Measurements from ENCODE around the gene RAB11FIP5. TPM values are rescaled to one million over a fixed set of nuclear protein-coding genes. Genes with fewer than 3 reads are reported as not detected.
"Not testable (repeated sequence)": the region's sequence is repeated elsewhere in the genome, so short reads cannot be mapped to it uniquely, and the experiment has no call there.

RAB11FIP5 gene
- total RNA-seq, 1 donor from 2014 or later, result 12.0 TPM

DNA sequence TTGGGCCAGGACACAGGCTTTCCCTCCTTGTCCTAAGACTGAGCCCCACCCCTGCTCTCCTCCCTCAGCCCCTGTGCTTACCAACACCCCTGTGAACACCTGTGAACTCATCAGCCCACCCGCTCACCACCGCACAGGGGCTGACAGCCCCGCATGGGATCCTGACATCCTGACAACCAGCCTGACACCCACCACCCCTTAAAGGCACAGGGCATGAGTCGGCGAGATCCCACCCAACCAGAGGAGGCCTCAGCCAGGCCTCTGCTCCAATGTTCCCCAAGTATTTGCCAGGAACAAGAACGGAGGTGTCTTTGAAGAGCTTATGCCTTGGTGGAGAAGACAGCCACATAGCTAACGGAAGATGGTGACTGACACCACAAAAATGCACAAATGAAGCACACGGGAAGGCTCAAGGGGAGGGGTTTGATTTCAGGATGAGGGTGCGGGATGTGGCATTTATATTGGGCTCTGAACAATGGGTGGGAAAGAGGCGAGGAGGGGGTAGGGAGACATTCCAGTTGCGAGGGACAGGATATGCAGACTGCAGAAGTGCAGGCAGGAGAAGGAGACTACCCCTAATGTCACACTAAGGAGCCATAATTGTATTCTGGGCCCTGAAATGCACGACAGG lies 11.0 kb downstream of the RAB11FIP5 start:
- Histone ChIP-seq H3K27ac (ENCODE audit: low read depth, low read length) (no peak overlapping the region), H3K36me3 (ENCODE audit: control insufficient read depth in 3 of 3, insufficient read depth in 3 of 3, low read length in 3 of 3) (peaks cover 0 to 3% (median 0%) of the 10 kb centered on the region in 3 donors), H3K9me3 (ENCODE audit: control insufficient read depth in 3 of 3, low read length in 3 of 3) (no peaks in the 10 kb centered on the region), H3K4me3 (ENCODE audit: low read length in 3 of 3) (no peak overlapping the region), H3K9ac (ENCODE audit: low read depth in 1 of 3, low read length in 3 of 3) (no peak overlapping the region), H3K4me1 (ENCODE audit: control insufficient read depth in 3 of 3, insufficient read depth in 3 of 3, low read length in 3 of 3) (peaks cover 14 to 24% (median 15%) of the 10 kb centered on the region in 3 donors), H3K27me3 (ENCODE audit: control insufficient read depth in 3 of 3, insufficient read depth in 3 of 3, low read length in 3 of 3) (no peaks in the 10 kb centered on the region)

- H3K9me3 ChIP-seq (ENCODE audit: control insufficient read depth in 3 of 3, low read length in 3 of 3), result no peaks in the 10 kb centered on the region
- no peak overlapping the region for H3K9ac ChIP-seq (ENCODE audit: low read depth in 1 of 3, low read length in 3 of 3)
Measured at GRCh38 chr2:73100956-73101355, 11.8 kb downstream of the RAB11FIP5 start.

GRCh38 chr2:73099486-73099885 lies 13.3 kb downstream of the RAB11FIP5 start:
- Histone ChIP-seq H3K36me3 (ENCODE audit: control insufficient read depth in 3 of 3, insufficient read depth in 3 of 3, low read length in 3 of 3) (no peaks in the 10 kb centered on the region), H3K27ac (ENCODE audit: low read depth, low read length) (no peak overlapping the region), H3K27me3 (ENCODE audit: control insufficient read depth in 3 of 3, insufficient read depth in 3 of 3, low read length in 3 of 3) (no peaks in the 10 kb centered on the region), H3K9me3 (ENCODE audit: control insufficient read depth in 3 of 3, low read length in 3 of 3) (no peaks in the 10 kb centered on the region), H3K9ac (ENCODE audit: low read depth in 1 of 3, low read length in 3 of 3) (peak overlapping the region in 1 of 3 donors; percentile 33), H3K4me3 (ENCODE audit: low read length in 3 of 3) (no peak overlapping the region), H3K4me1 (ENCODE audit: control insufficient read depth in 3 of 3, insufficient read depth in 3 of 3, low read length in 3 of 3) (peaks cover 7 to 18% (median 16%) of the 10 kb centered on the region in 3 donors)

More at GRCh38 chr2:73100956-73101355, 11.8 kb downstream of the RAB11FIP5 start:
- Histone ChIP-seq H3K4me3 (ENCODE audit: low read length in 3 of 3) (no peak overlapping the region), H3K27me3 (ENCODE audit: control insufficient read depth in 3 of 3, insufficient read depth in 3 of 3, low read length in 3 of 3) (no peaks in the 10 kb centered on the region), H3K27ac (ENCODE audit: low read depth, low read length) (no peak overlapping the region), H3K36me3 (ENCODE audit: control insufficient read depth in 3 of 3, insufficient read depth in 3 of 3, low read length in 3 of 3) (peaks cover 0 to 3% (median 0%) of the 10 kb centered on the region in 3 donors), H3K4me1 (ENCODE audit: control insufficient read depth in 3 of 3, insufficient read depth in 3 of 3, low read length in 3 of 3) (peaks cover 10 to 22% (median 12%) of the 10 kb centered on the region in 3 donors)

DNA sequence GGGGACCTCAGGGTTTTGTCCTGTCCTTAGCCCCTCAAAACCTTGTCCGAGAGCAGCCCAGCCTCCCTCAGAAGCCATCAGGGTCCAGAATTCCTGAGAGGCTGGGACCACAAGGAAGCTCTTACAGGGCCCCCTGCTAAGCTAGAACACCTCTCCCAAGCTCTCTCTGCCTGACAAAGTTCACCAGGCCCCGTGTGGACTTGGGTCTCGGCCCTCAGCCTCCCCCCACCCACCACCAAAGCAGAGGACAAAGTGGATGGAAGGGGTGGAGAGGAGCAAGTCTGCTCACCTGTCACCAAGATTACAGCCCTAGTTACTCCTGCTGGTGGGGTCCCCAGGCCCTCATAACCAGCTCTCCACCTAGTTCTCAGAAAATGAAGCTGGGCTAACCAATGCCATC lies 16.8 kb downstream of the RAB11FIP5 start:
- H3K4me1 ChIP-seq (ENCODE audit: control insufficient read depth in 3 of 3, insufficient read depth in 3 of 3, low read length in 3 of 3), result peaks cover 17 to 38% (median 27%) of the 10 kb centered on the region in 3 donors
- no peak overlapping the region for H3K4me3 ChIP-seq (ENCODE audit: low read length in 3 of 3)
- H3K27me3 ChIP-seq (ENCODE audit: control insufficient read depth in 3 of 3, insufficient read depth in 3 of 3, low read length in 3 of 3), result no peaks in the 10 kb centered on the region
- no peaks in the 10 kb centered on the region for H3K9me3 ChIP-seq (ENCODE audit: control insufficient read depth in 3 of 3, low read length in 3 of 3)
- H3K27ac ChIP-seq (ENCODE audit: low read depth, low read length), result no peak overlapping the region
- no peak overlapping the region for H3K9ac ChIP-seq (ENCODE audit: low read depth in 1 of 3, low read length in 3 of 3)
- H3K36me3 ChIP-seq (ENCODE audit: control insufficient read depth in 3 of 3, insufficient read depth in 3 of 3, low read length in 3 of 3), result no peaks in the 10 kb centered on the region

DNA sequence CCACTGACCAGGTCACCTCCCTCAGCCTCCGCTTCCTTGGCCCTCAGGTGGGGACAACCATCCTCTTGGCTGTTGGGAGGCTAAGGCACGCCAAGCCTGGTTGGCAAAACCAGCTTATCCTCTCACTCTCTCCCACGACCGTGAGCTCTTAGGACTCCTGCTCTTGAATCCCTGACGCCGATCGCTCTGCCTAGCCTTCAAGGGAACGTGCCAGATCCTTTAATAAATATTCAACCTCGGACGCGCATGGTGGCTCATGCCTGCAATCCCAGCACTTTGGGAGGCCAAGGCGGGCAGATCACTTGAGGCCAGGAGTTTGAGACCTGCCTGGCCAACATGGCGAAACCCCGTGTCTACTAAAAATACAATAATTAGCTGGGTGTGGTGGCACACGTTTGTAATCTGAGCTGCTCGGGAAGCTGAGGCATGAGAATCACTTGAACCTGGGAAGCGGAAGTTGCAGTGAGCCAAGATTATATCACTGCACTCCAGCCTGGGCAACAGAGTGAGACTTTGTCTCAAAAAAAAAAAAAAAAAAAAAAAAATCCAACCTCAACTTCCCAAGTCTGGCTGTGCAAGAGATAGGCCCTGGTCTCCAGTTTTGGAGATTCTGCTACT lies 19.0 kb downstream of the RAB11FIP5 start:
- H3K9me3 ChIP-seq (ENCODE audit: control insufficient read depth in 3 of 3, low read length in 3 of 3); H3K4me3 ChIP-seq (ENCODE audit: low read length in 3 of 3); H3K27ac ChIP-seq (ENCODE audit: low read depth, low read length); H3K9ac ChIP-seq (ENCODE audit: low read depth in 1 of 3, low read length in 3 of 3); H3K36me3 ChIP-seq (ENCODE audit: control insufficient read depth in 3 of 3, insufficient read depth in 3 of 3, low read length in 3 of 3); H3K27me3 ChIP-seq (ENCODE audit: control insufficient read depth in 3 of 3, insufficient read depth in 3 of 3, low read length in 3 of 3): not testable (repeated sequence)
- peaks cover 26 to 44% (median 33%) of the 10 kb centered on the region in 3 donors for H3K4me1 ChIP-seq (ENCODE audit: control insufficient read depth in 3 of 3, insufficient read depth in 3 of 3, low read length in 3 of 3)

DNA sequence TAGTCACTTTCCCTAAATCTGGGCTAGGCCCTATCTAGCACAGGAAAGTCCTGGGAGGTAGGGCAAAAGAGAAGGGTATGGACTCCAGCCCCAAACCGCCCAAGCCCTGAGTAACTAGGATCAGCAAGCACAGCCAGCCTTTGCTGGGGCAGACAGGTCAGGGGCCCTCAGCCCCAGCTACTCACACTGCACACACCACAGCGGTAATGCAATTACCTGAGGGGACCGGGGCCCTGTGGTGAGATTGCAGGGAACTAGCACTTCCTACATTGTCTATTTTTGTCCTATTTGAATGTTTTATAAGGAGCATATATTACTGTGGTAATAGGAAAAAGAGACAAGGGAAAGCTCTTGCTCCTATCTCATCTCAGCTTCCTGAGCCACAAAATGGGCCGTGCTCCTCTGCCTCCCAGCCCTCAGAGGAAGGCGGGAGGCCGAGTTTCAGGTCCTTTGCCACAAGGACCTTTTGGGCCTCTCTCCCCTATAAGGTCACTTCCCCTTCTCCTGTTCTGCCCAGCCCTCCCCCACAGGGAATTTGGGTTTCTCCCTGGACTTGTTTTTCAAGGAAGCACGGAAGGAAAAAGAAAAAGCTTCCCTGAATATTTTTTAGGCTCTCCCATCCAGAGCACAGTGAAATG lies 20.5 kb downstream of the RAB11FIP5 start:
- Histone ChIP-seq H3K27me3 (ENCODE audit: control insufficient read depth in 3 of 3, insufficient read depth in 3 of 3, low read length in 3 of 3) (no peaks in the 10 kb centered on the region), H3K36me3 (ENCODE audit: control insufficient read depth in 3 of 3, insufficient read depth in 3 of 3, low read length in 3 of 3) (peaks cover 13 to 17% (median 15%) of the 10 kb centered on the region in 3 donors), H3K9ac (ENCODE audit: low read depth in 1 of 3, low read length in 3 of 3) (no peak overlapping the region), H3K4me1 (ENCODE audit: control insufficient read depth in 3 of 3, insufficient read depth in 3 of 3, low read length in 3 of 3) (peaks cover 26 to 44% (median 33%) of the 10 kb centered on the region in 3 donors), H3K9me3 (ENCODE audit: control insufficient read depth in 3 of 3, low read length in 3 of 3) (no peaks in the 10 kb centered on the region), H3K27ac (ENCODE audit: low read depth, low read length) (no peak overlapping the region), H3K4me3 (ENCODE audit: low read length in 3 of 3) (no peak overlapping the region)

DNA sequence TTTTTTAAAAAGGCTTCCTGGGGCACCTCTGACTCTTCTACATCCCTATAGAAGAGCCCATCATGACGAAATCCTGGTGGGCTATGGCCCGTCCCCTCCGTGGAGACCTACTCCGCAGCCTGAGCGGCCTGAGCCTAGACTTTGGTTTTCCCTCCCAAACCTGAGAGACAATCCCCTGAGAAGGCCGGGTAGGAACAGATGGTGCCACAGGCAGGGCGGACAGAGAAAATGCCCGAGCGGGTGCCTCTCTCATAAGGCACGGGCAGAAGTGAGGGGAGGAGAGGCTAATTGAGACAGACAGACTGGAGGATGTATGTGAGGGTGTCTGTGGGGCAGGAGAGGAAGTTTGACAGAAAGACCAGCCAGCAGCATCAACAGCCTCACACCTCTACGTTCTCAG lies 21.1 kb downstream of the RAB11FIP5 start:
- peaks cover 26 to 44% (median 33%) of the 10 kb centered on the region in 3 donors for H3K4me1 ChIP-seq (ENCODE audit: control insufficient read depth in 3 of 3, insufficient read depth in 3 of 3, low read length in 3 of 3)
- H3K9me3 ChIP-seq (ENCODE audit: control insufficient read depth in 3 of 3, low read length in 3 of 3), result no peaks in the 10 kb centered on the region
- H3K4me3 ChIP-seq (ENCODE audit: low read length in 3 of 3), result no peak overlapping the region
- H3K27me3 ChIP-seq (ENCODE audit: control insufficient read depth in 3 of 3, insufficient read depth in 3 of 3, low read length in 3 of 3), result no peaks in the 10 kb centered on the region
- peaks cover 17 to 22% (median 21%) of the 10 kb centered on the region in 3 donors for H3K36me3 ChIP-seq (ENCODE audit: control insufficient read depth in 3 of 3, insufficient read depth in 3 of 3, low read length in 3 of 3)
- no peak overlapping the region for H3K9ac ChIP-seq (ENCODE audit: low read depth in 1 of 3, low read length in 3 of 3)
- no peak overlapping the region for H3K27ac ChIP-seq (ENCODE audit: low read depth, low read length)

- Histone ChIP-seq H3K4me1 (ENCODE audit: control insufficient read depth in 3 of 3, insufficient read depth in 3 of 3, low read length in 3 of 3) (peaks cover 26 to 44% (median 33%) of the 10 kb centered on the region in 3 donors), H3K9me3 (ENCODE audit: control insufficient read depth in 3 of 3, low read length in 3 of 3) (no peaks in the 10 kb centered on the region), H3K4me3 (ENCODE audit: low read length in 3 of 3) (no peak overlapping the region), H3K36me3 (ENCODE audit: control insufficient read depth in 3 of 3, insufficient read depth in 3 of 3, low read length in 3 of 3) (peaks cover 19 to 26% (median 24%) of the 10 kb centered on the region in 3 donors), H3K27ac (ENCODE audit: low read depth, low read length) (no peak overlapping the region), H3K9ac (ENCODE audit: low read depth in 1 of 3, low read length in 3 of 3) (no peak overlapping the region), H3K27me3 (ENCODE audit: control insufficient read depth in 3 of 3, insufficient read depth in 3 of 3, low read length in 3 of 3) (no peaks in the 10 kb centered on the region)
Measured at GRCh38 chr2:73091164-73091563, 21.6 kb downstream of the RAB11FIP5 start.

GRCh38 chr2:73089270-73090030 lies 23.3 kb downstream of the RAB11FIP5 start:
- H3K9ac ChIP-seq (ENCODE audit: low read depth in 1 of 3, low read length in 3 of 3), result peak overlapping the region in 1 of 3 donors; percentile 40
- H3K9me3 ChIP-seq (ENCODE audit: control insufficient read depth in 3 of 3, low read length in 3 of 3), result no peaks in the 10 kb centered on the region

More at GRCh38 chr2:73089270-73090030, 23.3 kb downstream of the RAB11FIP5 start:
- H3K36me3 ChIP-seq (ENCODE audit: control insufficient read depth in 3 of 3, insufficient read depth in 3 of 3, low read length in 3 of 3), result peaks cover 23 to 27% (median 24%) of the 10 kb centered on the region in 3 donors
- no peak overlapping the region for H3K4me3 ChIP-seq (ENCODE audit: low read length in 3 of 3)
- peak overlapping the region; percentile 25 for H3K27ac ChIP-seq (ENCODE audit: low read depth, low read length)
- no peaks in the 10 kb centered on the region for H3K27me3 ChIP-seq (ENCODE audit: control insufficient read depth in 3 of 3, insufficient read depth in 3 of 3, low read length in 3 of 3)
- peaks cover 32 to 55% (median 32%) of the 10 kb centered on the region in 3 donors for H3K4me1 ChIP-seq (ENCODE audit: control insufficient read depth in 3 of 3, insufficient read depth in 3 of 3, low read length in 3 of 3)
